Measurements from ENCODE around the gene RIMBP2. TPM values are rescaled to one million over a fixed set of nuclear protein-coding genes. Genes with fewer than 3 reads are reported as not detected.
A peak's percentile ranks its signal among the peaks of the same experiment; 100 is the strongest.

The RIMBP2 gene
- total RNA-seq, 1 donor from 2014 or later, result not detected

DNA sequence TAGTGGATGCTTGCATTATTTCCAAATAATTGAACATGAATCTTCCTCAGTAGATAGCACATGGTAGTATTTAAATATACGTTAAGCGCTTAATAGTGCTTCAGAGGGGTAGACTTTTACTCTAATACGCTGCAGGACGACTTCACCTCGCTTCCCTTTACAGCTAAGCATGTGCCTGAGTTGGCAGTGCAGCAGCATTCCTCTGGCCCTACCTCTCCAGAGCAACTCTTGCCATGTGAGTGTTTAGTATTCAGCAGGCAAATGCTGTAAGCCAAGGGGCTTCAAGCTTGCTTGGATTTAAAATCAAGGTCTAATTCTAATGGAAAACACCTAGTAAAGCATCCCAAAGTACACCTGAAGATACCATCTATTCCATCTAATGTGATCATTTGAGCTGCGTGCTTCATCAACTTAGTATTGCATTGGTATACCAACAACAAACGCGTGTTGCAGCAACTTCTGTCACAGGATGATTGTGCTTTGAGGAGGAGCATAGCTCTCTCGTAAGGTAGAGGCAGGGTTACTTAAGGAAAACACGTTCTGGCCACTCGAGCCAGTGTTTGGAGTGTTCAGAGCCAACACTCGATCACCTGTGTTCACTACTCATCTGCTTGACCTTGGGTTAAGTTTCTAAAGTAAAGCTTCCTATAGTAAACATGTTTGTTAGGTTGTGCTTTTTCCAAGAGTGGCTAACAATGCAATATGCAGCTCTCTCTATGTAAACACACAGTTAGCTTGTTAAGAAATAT, 317.8 kb downstream of the RIMBP2 start:
- no peak for DNase-seq (ENCODE audit: low spot score)
- ATAC-seq, result no peak

DNA sequence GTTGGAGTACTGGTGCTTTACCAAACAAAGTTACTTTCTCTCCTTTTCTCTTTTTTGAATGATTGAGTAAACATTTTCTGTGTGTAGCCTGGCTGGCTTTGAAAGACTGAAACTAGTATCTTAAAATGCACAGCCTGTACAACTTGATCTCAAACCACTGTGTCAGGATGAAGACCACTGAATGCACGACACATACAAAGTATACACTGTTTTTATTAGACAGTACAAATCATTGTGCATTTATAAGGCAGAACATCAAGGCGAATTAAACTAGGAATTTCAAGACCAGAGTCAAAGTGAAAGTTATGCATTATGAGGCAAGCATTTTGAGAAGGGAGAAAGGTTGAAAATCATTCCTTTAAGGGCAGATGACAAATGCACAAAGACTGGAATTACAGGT, 319.4 kb downstream of the RIMBP2 start:
- DNase-seq (ENCODE audit: low spot score) (no peak), ATAC-seq (no peak)

DNA sequence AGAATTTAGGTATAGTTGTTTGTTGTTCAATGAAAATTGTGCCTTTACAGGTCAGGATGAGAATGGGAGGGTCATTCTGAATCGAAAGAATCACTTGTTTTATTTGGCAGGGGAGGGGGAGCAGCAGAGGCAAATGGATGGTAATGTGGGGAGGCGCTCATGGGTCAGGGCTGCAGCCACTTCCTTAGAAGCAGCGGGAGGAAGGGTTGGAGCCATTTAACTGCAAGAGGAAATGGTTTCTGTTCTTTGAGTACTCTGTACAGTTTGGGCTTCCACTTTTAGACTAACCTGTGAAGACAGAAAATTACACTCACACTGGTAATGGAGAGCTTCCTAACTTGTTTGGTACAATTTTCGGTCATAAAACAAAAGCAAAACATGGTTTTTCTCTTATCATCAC, 321.2 kb downstream of the RIMBP2 start:
- no peak for ATAC-seq
- no peak for DNase-seq (ENCODE audit: low spot score)

DNA sequence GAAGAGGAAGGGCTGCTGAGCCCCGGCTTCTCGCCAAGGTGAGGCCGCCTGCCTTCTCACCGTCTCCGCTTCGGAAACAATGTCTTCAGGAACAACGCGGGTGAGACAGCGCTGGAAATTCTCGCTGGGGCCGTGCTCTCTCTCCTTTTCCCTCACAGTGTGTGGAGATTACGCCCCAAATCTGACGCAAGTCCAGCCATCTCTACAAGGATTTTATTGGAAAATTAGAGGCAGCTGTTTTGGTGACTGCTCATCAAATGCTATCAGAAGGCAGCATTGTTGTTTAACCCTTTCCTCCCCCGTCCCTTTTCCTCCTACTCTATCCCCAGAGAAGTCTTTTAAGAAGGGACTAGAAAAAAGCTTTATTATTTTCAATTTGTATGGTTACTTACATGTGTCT, 324.9 kb downstream of the RIMBP2 start:
- ATAC-seq (no peak), DNase-seq (ENCODE audit: low spot score) (no peak)

DNA sequence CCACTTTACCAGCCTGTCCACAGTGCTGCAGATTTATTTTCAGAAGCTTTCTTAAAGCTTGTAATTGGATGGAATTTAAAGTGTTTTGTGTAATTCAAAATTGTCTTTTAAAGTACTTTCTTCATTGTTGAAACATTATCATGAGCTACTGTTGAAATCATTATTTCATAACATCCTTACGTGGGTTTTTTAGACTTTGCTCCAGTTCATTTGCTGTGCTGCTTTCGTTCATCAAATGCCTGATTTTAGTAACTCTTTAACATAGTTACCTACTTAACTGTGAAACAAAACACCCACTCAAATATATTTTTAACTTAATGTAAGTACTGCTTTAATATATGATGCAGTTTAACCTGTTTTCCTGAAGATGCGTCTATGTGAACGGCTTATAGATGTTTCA, 330.9 kb downstream of the RIMBP2 start:
- ATAC-seq (peak; percentile 44), DNase-seq (ENCODE audit: low spot score) (no peak)

DNA sequence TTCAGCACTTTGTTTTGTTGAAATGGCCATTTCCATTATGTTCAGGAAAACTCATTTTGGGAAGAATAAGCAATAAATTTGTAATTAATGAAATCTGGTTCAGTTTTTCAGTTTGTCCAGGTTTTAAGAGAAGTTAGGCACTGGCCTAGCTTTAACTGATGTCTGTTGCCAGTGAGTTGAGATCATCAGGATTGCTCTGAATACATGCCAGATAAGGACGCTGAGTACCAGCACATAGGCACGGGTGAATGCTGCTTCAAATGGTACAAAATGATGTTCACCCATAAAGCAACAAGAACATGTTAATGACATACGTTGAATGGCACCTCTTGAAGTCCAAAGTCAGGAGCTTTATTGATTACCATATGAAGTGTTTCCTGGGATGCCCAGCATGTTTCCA, 331.9 kb downstream of the RIMBP2 start:
- ATAC-seq, result peak; percentile 81

DNA sequence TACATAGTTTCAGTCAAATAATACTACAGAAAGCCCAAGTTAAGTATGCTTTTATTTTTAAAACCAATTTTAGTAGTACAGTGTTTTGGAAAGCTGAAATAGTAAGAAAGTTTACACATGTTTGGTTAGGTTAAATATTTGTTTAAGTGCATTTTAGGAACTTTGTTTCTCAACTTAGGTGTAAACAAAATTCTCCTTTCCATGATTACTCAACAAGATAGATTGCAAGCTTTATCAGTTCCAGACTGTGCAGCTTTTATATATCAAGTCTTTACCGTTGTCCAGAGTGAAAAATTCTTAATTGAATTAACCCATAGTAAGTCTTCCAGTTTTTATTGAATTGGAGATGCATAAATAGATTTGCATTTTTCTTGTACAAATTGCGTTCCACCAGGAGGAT, 333.3 kb downstream of the RIMBP2 start:
- ATAC-seq (peak; percentile 65), DNase-seq (ENCODE audit: low spot score) (no peak)

More for the DNA sequence above, 331.9 kb downstream of the RIMBP2 start:
- DNase-seq (ENCODE audit: low spot score), result no peak

DNA sequence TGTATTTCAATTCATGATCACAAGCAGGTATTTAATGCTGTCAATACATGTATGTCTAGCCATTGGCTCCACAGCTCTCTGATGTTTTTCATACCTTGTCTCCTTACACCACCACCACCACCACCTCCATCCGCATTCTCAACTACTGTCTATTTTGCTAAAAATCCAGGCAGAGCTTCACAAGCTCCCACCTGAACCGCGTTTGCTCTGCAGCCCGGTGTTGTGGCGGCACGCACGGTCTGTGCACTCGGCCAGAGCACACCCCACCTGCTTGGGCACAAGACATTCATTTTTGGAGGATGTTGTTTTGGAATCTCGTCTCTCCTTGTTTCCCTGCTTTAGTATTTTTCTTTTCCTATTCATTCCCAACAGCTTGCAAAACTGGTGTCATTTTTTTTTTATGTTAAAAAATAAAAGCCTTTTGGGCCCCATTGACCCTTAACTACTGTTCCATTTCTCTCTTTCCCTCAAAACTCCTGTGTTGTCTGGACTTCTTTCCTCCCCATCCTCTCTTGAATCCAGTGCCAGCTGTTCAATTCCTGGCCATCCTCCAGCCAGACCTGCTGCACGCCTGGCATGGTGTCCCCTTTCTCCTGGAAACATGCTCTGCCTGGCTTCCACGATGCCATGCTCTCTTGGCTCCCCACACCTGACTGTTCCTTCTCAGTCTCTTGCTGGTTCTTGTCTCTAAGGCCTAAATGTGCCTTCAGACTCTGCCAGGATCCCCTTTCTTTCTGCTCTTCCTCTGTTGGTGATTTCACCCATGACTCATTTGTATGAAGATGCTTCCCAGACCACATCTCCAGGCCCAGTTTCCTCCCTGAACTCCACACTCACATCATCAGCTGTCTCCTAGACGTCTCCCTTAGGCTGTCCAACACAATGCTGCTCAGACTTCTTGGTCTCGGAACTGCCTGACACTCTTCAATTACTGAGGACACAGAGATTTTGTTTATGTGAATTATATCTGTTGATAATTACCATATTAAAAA, 340.5 kb downstream of the RIMBP2 start:
- DNase-seq (ENCODE audit: low spot score), result no peak
- ATAC-seq, result no peak

DNA sequence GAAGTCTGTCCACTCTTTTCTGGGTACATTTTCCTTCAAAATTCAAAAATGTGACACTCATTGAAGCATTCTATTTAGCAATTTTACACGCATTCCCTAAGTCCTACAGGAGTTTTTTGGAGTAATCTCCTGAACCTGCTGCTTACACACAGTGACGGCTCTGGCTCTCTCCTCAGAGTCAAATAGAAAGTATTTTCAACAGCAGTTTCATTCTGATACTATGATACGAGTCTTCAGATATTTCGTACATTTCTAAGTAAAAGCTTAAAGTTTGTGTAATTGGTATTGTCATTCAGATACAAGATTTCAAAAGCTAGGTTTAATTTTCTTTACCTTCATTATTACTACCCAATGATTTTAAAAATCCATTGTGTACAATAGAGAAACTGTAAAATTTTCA, 342.0 kb downstream of the RIMBP2 start:
- no peak for DNase-seq (ENCODE audit: low spot score)
- ATAC-seq, result no peak

DNA sequence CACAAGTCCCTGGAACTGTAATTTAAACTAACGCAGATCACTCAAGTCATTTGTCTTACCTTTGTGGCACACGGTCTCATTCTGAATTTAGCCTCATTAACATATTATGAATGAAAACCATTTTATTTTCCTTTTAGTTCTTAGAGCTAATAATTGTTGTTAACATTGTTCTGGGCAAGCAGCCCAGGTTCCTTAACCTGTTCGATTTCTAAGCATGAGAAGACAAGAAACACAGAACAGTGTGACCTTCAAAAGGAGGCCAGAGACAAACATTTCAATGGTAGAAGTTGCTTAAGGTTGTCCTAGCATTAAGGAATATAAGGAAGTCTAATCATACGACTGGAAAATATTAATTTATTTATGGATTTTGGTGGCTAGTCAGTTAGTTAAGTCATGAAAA, 343.2 kb downstream of the RIMBP2 start:
- DNase-seq (ENCODE audit: low spot score) (no peak), ATAC-seq (no peak)

DNA sequence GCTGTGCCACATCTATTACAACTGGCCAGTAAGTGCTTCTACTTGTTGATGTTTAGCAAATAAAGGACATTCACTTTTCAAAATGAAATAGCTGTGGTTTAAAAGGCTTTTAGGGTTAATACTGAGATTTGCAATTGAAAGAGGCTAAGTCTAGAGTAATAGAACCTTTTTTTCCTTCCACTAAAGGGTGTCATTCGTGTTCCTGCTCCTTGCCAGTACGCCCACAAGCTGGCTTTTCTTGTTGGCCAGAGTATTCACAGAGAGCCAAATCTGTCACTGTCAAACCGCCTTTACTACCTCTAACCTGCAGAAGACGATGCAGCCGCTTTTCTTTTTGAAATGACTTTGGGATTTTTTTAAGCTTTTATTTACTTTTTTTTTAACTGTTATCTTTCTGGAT, 344.8 kb downstream of the RIMBP2 start:
- no peak for DNase-seq (ENCODE audit: low spot score)
- no peak for ATAC-seq

DNA sequence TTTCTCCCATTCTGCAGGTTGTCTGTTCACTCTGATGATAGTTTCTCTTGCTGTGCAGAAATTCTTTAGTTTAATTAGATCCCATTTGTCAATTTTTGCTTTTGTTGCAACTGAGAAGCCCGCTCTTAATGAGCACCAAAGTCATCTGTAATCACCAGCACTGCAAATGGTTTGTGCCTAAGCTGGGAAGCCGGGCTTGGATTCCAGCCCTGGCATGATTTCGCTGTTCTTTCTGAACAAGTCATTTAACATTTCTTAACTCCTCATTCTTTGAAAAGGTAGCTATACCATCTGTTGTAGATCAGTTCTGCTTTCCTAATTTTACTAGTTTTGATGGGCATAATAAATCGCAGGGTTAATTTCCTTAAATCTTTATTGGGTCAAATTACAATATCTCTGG, 346.3 kb downstream of the RIMBP2 start:
- no peak for DNase-seq (ENCODE audit: low spot score)
- ATAC-seq, result no peak

DNA sequence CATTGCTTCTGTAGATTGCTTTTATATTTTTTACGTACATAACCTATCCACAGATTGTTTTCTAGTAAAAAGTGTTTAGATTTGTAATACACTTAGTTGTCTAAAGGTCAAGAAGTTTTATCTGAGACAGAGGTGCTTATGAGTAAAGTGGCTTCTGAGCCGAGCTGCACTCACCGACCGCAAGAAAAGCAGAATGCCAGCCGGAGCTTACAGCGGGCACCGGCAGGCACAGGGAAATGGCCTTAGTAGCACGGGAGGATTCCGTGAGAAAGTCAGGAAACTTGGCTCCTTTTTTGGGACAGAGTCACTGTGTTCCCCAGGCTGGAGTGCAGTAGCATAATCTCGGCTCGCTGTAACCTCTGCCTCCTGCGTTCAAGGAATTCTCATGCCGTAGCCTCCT, 348.6 kb downstream of the RIMBP2 start:
- DNase-seq (ENCODE audit: low spot score) (no peak), ATAC-seq (no peak)

DNA sequence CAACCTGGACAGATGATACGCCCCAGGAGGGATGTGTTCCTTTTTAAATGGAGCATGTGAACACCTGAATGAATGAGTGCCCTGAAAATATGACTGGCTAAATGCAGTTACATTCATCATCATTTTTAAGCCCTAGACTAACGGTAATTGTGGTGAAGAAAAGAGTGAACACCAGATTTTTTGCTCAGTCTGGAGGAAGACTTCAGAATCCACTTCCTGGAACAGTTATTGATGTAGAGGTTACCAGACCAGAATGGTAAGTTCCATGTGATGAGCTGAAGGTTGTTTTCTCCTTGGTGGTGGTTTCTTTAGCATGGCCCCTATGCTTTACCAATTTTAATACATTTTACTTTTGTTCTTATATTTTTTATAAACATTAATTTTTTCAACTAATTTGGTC, 349.1 kb downstream of the RIMBP2 start:
- ATAC-seq (no peak), DNase-seq (ENCODE audit: low spot score) (no peak)

DNA sequence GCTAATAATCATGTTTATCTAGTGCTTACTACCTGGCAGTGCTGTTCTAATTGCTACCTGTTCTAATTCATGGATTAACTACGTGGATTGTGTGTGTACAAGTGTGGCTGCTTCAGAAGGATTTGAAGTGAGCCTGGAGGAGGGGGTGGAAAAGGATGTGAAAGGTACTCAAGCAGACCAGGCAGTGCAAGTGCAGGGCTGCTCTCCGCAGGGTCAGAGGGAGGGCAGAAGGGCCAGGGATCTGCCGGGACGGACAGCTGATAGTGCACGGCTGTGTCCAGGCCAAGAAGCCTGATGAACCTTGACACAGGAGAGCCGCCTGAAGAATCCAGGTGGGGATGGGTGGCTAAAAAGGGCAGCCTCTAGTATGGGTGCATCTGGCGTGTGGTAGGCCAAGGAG, 349.9 kb downstream of the RIMBP2 start:
- no peak for DNase-seq (ENCODE audit: low spot score)

DNA sequence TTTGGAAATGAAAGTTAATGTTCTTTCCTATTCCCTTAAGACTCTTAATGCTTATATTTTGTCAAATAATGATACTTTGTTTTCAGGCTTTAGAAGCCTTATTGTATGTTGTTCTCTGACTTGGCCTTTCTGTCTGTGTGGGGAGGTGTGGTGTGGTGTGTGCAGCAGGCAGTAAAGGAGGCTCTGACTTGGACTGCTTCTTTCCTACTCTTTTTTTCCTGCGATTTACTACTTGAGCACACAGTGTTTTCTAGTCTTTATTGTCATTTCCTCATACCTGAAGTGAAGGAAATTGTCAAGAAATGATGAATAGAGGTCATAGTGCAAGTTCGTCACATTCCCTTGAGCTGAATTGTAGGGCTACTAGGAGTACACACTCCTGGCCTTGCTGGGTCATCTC, 351.5 kb downstream of the RIMBP2 start:
- ATAC-seq (no peak), DNase-seq (ENCODE audit: low spot score) (no peak)

More for the DNA sequence above, 349.9 kb downstream of the RIMBP2 start:
- no peak for ATAC-seq

DNA sequence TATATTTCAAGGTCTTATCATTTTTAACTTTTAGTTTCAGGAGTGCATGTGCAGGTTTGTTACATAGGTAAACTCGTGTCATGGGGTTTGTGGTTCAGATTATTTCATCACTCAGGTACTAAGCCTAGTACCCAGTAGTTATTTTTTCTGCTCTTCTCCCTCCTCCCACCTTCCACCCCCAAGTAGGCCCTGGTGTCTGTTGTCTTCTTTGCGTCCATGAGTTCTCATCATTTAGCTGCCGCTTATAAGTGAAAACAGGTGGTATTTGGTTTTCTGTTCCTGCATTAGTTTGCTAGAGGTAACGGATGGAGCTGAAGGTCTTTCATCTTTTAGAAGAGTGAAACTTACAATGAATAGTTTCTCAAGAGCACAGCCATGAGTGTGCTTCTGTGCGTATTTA, 354.0 kb downstream of the RIMBP2 start:
- no peak for ATAC-seq

DNA sequence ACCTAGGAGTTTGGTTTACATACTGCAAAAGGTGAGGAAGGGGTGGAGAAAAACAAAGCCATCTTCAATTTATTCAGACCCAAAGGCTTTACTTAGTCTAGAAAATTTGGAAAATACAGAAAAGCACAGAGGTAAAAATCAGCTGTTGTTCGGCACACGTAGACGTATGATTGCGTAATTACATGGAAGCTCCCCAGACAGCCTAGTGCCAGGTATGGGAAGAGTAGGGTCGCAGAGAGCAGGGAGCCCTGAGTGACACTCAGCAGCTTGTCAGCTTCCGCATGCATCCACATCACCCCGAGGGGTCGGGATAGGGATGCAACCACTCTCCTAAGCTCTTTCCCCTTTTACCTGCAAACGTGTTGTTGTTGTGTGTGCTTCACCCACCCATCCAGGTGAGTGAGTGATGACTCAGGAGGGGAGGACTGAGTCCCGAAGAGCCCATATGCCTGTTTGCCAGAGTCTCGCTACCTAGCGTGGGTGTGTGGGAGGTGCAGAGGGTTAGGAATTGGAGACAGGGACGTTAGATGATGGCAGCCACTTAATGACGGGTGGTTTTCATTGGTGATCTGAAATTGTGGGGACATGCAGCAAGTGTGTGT, 358.3 kb downstream of the RIMBP2 start:
- no peak for DNase-seq (ENCODE audit: low spot score)
- ATAC-seq, result no peak

More for the DNA sequence above, 354.0 kb downstream of the RIMBP2 start:
- DNase-seq (ENCODE audit: low spot score), result no peak

DNA sequence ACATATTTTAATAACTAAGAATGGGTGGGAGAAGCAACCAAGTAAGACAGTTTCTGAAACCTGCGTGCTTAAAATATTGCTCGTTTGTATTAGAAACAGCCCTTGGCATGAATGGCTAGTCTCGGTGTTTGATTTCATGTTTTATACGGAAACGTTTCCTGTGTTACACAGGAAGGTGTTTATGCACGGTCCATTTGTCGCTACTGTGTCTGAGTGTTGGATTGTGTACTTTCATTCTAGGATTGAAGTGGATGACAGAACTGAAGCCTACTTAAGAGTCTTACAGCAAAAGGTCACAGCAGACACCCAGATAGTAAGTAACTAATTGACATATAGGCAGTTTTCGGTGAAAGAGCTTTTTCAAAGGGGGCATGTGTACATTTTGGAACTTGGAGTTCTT, 358.9 kb downstream of the RIMBP2 start:
- DNase-seq (ENCODE audit: low spot score) (no peak), ATAC-seq (no peak)

DNA sequence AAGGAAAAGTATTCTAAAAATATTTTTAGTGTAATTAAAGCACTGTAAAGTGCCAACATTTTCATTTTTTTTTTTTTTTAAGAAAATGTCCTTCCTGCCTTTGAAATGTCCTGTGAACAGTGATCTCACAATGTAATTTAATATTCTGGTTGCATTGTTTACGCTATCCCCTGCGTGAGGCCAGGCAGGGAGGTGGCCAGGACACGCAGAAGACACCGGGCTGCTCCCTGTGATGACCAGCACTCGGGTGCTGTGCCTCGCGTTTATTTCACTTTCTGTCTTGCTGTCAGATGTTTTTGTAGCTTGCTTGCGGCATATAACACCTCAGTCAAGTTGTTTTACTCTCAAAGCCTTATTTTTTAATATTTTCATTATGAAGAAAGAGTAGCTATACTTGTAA, 359.9 kb downstream of the RIMBP2 start:
- DNase-seq (ENCODE audit: low spot score) (no peak), ATAC-seq (no peak)

DNA sequence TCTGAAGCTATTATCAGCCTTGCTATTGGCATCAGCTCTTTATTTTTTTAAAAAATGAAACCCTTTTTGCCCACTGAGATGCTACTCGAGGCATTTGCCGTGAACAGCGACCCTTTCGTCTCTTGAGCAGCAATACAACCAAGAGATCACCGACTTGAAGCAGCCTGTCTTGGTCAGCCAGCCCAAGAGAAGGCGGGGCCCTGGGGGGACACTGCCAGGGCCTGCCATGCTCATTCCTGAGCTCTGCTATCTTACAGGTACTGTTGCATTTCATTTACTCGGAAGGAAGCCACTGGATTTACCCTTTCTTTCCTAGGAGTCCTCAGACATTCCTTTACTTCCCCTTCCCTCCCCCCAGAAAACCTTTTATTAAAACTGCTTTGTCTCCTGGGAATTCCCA, 361.7 kb downstream of the RIMBP2 start:
- DNase-seq (ENCODE audit: low spot score) (no peak), ATAC-seq (no peak)

DNA sequence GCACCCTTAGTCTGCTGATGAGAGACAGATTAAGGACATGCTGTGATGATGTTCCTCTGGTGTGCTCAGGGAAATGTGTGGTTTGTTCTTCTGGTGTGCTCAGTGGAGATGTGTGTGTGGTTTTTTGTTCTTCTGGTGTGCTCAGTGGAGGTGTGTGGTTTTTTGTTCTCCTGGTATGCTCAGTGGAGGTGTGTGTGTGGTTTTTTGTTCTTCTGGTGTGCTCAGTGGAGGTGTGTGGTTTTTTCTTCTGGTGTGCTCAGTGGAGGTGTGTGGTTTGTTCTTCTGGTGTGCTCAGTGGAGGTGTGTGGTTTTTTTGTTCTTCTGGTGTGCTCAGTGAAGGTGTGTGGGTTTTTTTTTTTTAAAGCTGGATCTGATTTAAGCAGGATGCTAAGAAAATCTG, 363.0 kb downstream of the RIMBP2 start:
- no peak for ATAC-seq
- DNase-seq (ENCODE audit: low spot score), result no peak

Data from left lobe of liver (tissue), 2 donors.